Measurements from ENCODE around the gene E2F4. TPM values are rescaled to one million over a fixed set of nuclear protein-coding genes. Genes with fewer than 3 reads are reported as not detected.

The E2F4 gene
- total and polyA plus RNA-seq, 2 of the 13 experiments (the other 11 are each of a cell fraction or from before 2014, with no cell fraction given), result 84.8 to 91.2 TPM

DNA sequence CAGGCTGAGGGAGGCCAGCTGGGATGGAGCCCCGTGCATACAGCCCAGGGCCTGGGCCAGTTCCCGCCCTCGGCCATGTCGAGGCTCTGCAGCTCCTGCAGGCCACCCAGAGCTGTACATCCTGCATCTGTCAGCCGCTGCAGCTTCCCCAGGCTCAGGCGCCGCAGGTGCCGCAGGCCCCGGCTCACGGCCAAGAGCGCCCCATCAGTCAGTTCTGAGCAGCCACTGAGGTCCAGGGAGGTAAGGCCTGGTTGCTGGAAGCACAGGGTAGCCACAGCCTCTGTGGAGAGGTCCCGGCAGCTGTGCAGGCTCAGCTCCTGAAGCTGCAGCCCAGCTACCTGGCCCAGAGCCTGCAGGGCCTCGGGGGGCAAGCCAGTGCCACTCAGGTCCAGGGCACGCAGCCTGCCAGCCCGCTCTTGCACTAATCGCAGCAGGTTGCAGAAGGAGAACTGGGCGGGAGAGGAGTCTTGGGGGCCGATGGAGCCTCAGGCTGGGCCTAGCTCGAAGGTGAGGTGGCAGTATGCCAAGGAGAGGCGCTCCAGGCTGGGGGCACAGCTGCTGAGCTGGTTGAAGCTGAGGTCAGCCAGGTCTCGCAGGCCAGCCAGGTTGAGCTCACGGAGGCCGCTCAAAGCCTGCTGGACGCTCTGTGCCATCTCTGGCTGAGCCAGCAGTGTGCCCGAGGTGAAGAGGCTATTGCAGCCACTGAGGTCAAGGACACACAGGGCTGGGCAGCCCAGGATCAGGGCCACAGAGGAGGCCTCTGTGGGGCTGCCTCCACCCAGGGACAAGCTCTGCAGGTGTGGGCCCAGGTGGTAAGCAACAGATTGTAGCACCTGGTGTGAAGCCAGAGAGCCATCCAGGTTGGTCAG lies 18.3 kb downstream of the E2F4 start (continued):
- TF ChIP-seq IRX3 (CRISPR knock-in tag; IDR thresholded peaks at IDR 0.05; ENCODE audit: borderline replicate concordance, low read depth) (no peak), TSC22D2 (CRISPR knock-in tag; IDR thresholded peaks at IDR 0.05; ENCODE audit: borderline replicate concordance) (no peak), MNT (IDR thresholded peaks at IDR 0.05) (no peak), ZNF572 (CRISPR knock-in tag; IDR thresholded peaks at IDR 0.05) (no peak; the same call in 1 of the 2 replicates), ZNF264 (CRISPR knock-in tag; IDR thresholded peaks at IDR 0.05) (no peak), KDM6A (CRISPR knock-in tag; IDR thresholded peaks at IDR 0.05; ENCODE audit: low read depth) (no peak), ADNP (CRISPR knock-in tag; IDR thresholded peaks at IDR 0.05) (no peak), ZNF652 (CRISPR knock-in tag; IDR thresholded peaks at IDR 0.05; ENCODE audit: borderline replicate concordance, low read depth) (no peak), ZNF746 (CRISPR knock-in tag; IDR thresholded peaks at IDR 0.05) (no peak), STAT5B (CRISPR knock-in tag; IDR thresholded peaks at IDR 0.05) (no peak), NFE2L1 (CRISPR knock-in tag; IDR thresholded peaks at IDR 0.05; ENCODE audit: borderline replicate concordance) (0 out of 2 replicates have a peak, but pooled peaks have one; percentile 18), ZMYM4 (CRISPR knock-in tag; IDR thresholded peaks at IDR 0.05) (no peak), STAG1 (CRISPR knock-in tag; IDR thresholded peaks at IDR 0.05) (peak; percentile 57), TERF1 (CRISPR knock-in tag; IDR thresholded peaks at IDR 0.05) (no peak), TFAP4 (IDR thresholded peaks at IDR 0.05; ENCODE audit: borderline replicate concordance, low read depth) (no peak), ONECUT2 (CRISPR knock-in tag; IDR thresholded peaks at IDR 0.05) (no peak)
- TF ChIP-seq, protein P1, sequence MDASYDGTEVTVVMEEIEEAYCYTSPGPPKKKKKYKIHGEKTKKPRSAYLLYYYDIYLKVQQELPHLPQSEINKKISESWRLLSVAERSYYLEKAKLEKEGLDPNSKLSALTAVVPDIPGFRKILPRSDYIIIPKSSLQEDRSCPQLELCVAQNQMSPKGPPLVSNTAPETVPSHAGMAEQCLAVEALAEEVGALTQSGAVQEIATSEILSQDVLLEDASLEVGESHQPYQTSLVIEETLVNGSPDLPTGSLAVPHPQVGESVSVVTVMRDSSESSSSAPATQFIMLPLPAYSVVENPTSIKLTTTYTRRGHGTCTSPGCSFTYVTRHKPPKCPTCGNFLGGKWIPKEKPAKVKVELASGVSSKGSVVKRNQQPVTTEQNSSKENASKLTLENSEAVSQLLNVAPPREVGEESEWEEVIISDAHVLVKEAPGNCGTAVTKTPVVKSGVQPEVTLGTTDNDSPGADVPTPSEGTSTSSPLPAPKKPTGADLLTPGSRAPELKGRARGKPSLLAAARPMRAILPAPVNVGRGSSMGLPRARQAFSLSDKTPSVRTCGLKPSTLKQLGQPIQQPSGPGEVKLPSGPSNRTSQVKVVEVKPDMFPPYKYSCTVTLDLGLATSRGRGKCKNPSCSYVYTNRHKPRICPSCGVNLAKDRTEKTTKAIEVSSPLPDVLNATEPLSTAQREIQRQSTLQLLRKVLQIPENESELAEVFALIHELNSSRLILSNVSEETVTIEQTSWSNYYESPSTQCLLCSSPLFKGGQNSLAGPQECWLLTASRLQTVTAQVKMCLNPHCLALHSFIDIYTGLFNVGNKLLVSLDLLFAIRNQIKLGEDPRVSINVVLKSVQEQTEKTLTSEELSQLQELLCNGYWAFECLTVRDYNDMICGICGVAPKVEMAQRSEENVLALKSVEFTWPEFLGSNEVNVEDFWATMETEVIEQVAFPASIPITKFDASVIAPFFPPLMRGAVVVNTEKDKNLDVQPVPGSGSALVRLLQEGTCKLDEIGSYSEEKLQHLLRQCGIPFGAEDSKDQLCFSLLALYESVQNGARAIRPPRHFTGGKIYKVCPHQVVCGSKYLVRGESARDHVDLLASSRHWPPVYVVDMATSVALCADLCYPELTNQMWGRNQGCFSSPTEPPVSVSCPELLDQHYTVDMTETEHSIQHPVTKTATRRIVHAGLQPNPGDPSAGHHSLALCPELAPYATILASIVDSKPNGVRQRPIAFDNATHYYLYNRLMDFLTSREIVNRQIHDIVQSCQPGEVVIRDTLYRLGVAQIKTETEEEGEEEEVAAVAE (CRISPR knock-in tag; IDR thresholded peaks at IDR 0.05; ENCODE audit: borderline replicate concordance), result no peak
- TF ChIP-seq, protein P2, sequence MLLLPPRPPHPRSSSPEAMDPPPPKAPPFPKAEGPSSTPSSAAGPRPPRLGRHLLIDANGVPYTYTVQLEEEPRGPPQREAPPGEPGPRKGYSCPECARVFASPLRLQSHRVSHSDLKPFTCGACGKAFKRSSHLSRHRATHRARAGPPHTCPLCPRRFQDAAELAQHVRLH (CRISPR knock-in tag; IDR thresholded peaks at IDR 0.05; ENCODE audit: borderline replicate concordance, low read depth), result no peak
- TF ChIP-seq, protein P3, sequence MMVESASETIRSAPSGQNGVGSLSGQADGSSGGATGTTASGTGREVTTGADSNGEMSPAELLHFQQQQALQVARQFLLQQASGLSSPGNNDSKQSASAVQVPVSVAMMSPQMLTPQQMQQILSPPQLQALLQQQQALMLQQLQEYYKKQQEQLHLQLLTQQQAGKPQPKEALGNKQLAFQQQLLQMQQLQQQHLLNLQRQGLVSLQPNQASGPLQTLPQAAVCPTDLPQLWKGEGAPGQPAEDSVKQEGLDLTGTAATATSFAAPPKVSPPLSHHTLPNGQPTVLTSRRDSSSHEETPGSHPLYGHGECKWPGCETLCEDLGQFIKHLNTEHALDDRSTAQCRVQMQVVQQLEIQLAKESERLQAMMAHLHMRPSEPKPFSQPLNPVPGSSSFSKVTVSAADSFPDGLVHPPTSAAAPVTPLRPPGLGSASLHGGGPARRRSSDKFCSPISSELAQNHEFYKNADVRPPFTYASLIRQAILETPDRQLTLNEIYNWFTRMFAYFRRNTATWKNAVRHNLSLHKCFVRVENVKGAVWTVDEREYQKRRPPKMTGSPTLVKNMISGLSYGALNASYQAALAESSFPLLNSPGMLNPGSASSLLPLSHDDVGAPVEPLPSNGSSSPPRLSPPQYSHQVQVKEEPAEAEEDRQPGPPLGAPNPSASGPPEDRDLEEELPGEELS (CRISPR knock-in tag; IDR thresholded peaks at IDR 0.05), result no peak
